ENCODE measurements around the gene WDHD1.
"Not testable (repeated sequence)": the region's sequence is repeated elsewhere in the genome, so short reads cannot be mapped to it uniquely, and the experiment has no call there.

The WDHD1 gene

DNA sequence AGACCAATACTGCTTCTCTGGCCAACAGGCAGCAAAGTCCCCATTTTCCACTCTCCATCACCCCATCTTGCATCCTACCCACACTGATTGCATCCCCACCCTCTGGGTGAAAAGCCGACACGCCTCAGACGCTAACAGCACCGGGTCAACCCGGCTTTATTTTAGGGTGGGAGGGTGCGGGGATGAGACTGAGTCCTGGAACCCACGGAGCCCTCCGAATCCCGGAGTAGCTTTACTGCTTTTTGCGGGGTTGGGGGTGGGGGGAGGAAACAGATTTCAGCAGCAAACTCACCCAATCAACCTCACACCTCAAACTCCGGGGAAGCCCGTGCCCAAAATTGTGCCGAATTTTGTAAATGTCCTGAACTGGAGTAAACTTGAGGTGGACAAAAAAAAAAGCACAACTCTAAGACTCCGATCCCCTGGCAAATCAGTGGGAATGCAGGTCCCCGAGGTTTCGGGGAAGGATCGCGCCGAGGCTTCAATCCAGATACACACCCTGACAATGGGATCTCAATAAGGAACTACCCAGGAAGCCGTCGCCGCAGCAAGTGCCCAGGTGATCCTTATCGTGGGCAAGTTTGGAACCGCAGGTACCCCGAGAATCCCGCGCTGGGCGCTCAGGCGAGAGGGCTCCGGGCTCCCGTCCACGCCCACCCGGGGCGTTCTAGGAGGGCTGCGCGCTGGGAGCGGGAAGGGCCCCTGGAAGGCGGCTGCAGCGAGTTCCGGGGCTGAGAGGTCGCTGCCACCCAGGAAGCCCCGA is 125.3 kb downstream of the WDHD1 start:
- H3K4me1 ChIP-seq (ENCODE audit: control insufficient read depth, insufficient read depth, low read length) = no peaks in the 10 kb centered on the region
- H3K4me3 ChIP-seq (ENCODE audit: low read depth, low read length) = peak overlapping the region; percentile 82
- H3K36me3 ChIP-seq (ENCODE audit: control insufficient read depth, insufficient read depth, low read length) = no peaks in the 10 kb centered on the region
- H3K9me3 ChIP-seq (ENCODE audit: control insufficient read depth, insufficient read depth, low read length) = no peaks in the 10 kb centered on the region
- no peak overlapping the region for H3K9ac ChIP-seq (ENCODE audit: low read depth, low read length)
- H3K27me3 ChIP-seq (ENCODE audit: control insufficient read depth, insufficient read depth, low read length) = peaks cover 18% of the 10 kb centered on the region

DNA sequence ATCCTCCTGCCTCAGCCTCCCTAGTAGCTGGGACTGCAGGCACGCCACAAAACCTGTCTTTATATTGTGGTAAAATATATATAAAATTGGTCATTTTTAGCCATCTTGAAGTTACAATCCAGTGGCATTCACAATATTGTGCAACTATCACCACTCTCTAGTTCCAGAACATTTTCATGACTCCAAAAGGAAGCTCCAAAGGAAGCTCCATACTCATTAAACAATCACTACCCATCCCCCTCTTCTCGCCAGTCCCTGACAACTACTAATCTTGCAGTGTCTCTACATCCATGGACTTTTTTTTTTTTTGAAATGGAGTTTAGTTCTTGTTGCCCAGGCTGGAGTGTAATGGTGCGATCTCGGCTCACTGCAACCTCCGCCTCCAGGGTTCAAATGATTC is 127.3 kb downstream of the WDHD1 start:
- H3K9ac ChIP-seq (ENCODE audit: low read depth, low read length) = no peak overlapping the region
- H3K27me3 ChIP-seq (ENCODE audit: control insufficient read depth, insufficient read depth, low read length) = peaks cover 16% of the 10 kb centered on the region
- no peaks in the 10 kb centered on the region for H3K4me1 ChIP-seq (ENCODE audit: control insufficient read depth, insufficient read depth, low read length)
- no peak overlapping the region for H3K4me3 ChIP-seq (ENCODE audit: low read depth, low read length)
- H3K9me3 ChIP-seq (ENCODE audit: control insufficient read depth, insufficient read depth, low read length) = no peaks in the 10 kb centered on the region
- H3K36me3 ChIP-seq (ENCODE audit: control insufficient read depth, insufficient read depth, low read length) = no peaks in the 10 kb centered on the region

DNA sequence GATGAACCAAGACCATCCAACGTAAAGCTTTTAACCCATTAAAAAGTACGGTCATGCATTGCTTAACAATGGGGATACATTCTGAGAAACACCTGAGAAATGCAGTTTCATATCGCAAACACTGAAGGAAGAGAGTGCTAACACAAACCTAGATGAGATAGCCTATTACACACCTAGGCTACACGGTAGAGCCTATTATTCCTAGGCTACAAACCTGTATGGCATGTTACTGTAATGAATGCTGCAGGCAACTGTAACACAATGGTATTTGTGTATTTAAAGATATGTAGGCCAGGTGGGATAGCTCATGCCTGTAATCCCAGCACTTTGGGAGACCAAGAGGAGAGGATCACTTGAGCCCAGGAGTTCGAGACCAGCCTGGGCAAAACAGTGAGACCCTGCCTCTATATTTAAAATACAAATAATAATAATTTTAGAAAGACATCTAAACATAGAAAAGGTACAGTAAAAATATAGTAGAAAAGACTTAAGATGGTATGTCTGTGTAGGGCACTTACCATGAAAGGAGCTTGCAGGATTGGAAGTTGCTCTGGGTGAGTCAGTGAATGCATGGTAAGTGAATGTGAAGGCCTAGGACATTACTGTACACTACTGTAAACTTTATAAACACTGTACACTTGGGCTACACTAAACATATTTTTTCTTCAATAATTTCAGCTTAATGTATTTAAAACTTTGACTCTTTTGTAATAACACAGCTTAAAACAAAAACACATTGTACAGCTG is 128.9 kb downstream of the WDHD1 start:
- H3K9ac ChIP-seq (ENCODE audit: low read depth, low read length); H3K36me3 ChIP-seq (ENCODE audit: control insufficient read depth, insufficient read depth, low read length); H3K4me1 ChIP-seq (ENCODE audit: control insufficient read depth, insufficient read depth, low read length); H3K9me3 ChIP-seq (ENCODE audit: control insufficient read depth, insufficient read depth, low read length); H3K4me3 ChIP-seq (ENCODE audit: low read depth, low read length): not testable (repeated sequence)
- H3K27me3 ChIP-seq (ENCODE audit: control insufficient read depth, insufficient read depth, low read length) = peaks cover 16% of the 10 kb centered on the region

DNA sequence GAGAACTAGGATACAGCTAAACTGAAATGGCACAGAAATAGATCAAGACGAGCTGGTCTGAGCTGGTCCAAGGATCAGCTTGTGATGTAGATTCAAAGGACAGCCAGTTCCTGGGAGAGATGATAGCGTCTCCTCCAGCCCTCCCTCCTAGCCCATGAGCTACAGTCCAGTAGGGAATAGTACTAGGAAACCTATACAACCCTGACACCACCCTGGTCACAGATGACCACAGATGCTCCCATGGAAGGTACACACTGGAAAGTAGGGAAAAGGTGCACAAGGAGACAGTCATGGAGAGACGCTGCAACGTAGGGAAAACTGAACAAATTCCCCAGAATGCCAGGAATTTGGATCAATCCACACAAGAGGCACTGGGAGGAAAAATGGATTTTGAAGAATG is 131.2 kb downstream of the WDHD1 start:
- H3K27me3 ChIP-seq (ENCODE audit: control insufficient read depth, insufficient read depth, low read length) = peaks cover 4% of the 10 kb centered on the region
- no peaks in the 10 kb centered on the region for H3K9me3 ChIP-seq (ENCODE audit: control insufficient read depth, insufficient read depth, low read length)
- H3K36me3 ChIP-seq (ENCODE audit: control insufficient read depth, insufficient read depth, low read length) = no peaks in the 10 kb centered on the region
- H3K4me3 ChIP-seq (ENCODE audit: low read depth, low read length) = no peak overlapping the region
- H3K4me1 ChIP-seq (ENCODE audit: control insufficient read depth, insufficient read depth, low read length) = no peaks in the 10 kb centered on the region
- no peak overlapping the region for H3K9ac ChIP-seq (ENCODE audit: low read depth, low read length)

DNA sequence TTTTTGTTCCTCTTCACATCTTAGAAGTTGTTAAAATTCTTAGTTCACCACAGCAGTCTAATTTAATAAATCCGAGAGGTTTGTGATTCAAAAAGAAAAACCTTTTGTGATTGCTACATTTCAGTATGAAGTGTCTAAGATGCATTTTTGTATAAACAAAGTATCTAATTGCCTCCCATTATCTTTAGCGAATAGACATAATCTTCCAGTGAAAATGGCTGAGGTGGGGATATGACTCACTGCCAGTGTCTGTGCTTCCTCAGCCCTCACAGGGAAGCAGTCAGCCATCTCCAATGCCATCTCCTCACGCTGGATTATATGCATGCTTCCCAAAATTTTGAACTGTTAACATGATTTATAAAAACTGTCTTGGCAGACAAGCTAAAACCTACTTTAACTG is 131.9 kb downstream of the WDHD1 start:
- Histone ChIP-seq H3K27me3 (ENCODE audit: control insufficient read depth, insufficient read depth, low read length) (no peaks in the 10 kb centered on the region), H3K9me3 (ENCODE audit: control insufficient read depth, insufficient read depth, low read length) (no peaks in the 10 kb centered on the region), H3K4me1 (ENCODE audit: control insufficient read depth, insufficient read depth, low read length) (no peaks in the 10 kb centered on the region), H3K9ac (ENCODE audit: low read depth, low read length) (no peak overlapping the region), H3K36me3 (ENCODE audit: control insufficient read depth, insufficient read depth, low read length) (no peaks in the 10 kb centered on the region), H3K4me3 (ENCODE audit: low read depth, low read length) (no peak overlapping the region)

DNA sequence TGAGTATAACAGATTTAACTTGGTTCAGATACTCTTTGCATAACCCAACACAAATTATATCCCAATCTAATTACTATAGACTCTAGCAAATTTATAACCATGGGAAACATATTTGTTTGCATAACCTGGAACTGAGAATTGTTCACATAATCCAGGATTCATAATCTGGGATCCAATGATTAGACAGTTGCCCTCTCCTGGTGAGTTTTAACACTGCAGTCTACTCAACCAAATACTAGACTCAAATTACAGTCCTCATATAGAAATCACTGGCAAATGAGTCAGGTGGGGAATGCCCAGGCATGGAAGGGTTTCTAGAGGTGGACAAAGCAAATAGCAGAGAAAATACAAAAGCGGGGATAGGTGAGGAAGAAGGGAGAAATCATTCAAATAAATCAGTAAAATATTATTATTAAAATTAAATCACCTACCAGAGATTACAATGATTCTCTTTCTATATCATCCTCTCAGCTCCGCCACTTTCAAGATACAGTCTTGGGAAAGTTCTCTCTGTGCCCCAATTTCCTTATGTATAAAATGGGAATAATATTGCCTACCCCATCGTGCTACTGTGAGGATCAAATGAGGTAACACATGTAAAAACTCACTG is 133.6 kb downstream of the WDHD1 start:
- Histone ChIP-seq H3K9me3 (ENCODE audit: control insufficient read depth, insufficient read depth, low read length) (no peaks in the 10 kb centered on the region), H3K36me3 (ENCODE audit: control insufficient read depth, insufficient read depth, low read length) (no peaks in the 10 kb centered on the region), H3K4me1 (ENCODE audit: control insufficient read depth, insufficient read depth, low read length) (peaks cover under 1% of the 10 kb centered on the region), H3K9ac (ENCODE audit: low read depth, low read length) (no peak overlapping the region), H3K4me3 (ENCODE audit: low read depth, low read length) (no peak overlapping the region), H3K27me3 (ENCODE audit: control insufficient read depth, insufficient read depth, low read length) (no peaks in the 10 kb centered on the region)

DNA sequence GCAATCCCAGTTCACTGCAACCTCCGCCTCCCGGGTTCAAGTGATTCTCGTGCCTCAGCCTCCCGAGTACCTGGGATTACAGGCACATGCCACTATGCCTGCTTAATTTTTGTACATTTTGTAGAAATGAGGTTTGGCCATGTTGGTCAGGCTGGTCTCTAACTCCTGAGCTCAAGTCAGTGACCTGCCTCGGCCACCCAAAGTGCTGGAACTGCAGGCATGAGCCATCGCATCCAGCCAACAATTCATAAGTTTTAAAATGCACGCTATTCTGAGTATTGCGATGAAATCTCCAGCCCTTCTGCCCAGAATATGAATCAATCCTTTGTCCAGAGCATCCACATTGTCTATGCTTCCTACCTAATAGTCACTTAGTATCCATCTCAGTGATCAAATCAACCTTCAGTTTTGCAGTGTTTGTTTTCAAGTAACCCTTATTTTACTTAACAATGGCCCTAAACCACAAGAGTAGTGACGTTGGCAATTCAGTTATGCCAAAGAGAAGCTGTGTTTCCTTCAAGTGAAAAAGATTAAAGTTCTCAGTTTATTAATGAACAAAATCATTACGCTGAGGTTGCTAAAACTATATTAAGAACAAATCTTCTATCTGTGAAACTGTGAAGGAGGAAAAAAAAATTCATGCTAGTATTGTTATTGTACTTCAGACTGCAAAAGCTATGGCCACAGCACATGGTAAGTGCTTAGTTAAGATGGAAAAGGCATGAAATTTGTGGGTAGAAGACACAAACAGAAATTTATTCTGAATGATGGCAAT is 135.2 kb downstream of the WDHD1 start:
- no peaks in the 10 kb centered on the region for H3K36me3 ChIP-seq (ENCODE audit: control insufficient read depth, insufficient read depth, low read length)
- no peaks in the 10 kb centered on the region for H3K27me3 ChIP-seq (ENCODE audit: control insufficient read depth, insufficient read depth, low read length)
- peaks cover 6% of the 10 kb centered on the region for H3K4me1 ChIP-seq (ENCODE audit: control insufficient read depth, insufficient read depth, low read length)

DNA sequence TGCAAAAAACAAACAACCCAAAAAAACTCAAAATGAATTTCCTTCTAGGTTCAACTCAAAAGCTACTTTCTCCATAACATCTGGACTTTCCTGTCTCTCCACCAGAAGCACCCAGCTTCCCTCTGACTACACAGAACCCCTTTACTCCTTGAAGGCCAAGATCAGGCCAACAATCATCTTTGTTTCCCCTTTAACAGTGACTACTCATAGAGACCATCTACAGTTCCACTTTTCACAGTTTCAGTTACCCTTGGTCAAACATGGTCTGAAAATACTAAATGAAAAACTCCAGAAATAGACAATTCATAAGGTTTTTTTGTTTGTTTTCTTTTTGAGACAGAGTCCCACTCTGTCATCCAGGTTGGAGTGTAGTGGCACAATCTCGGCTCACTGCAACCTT is 136.1 kb downstream of the WDHD1 start:
- Histone ChIP-seq H3K36me3 (ENCODE audit: control insufficient read depth, insufficient read depth, low read length) (no peaks in the 10 kb centered on the region), H3K27me3 (ENCODE audit: control insufficient read depth, insufficient read depth, low read length) (no peaks in the 10 kb centered on the region), H3K4me3 (ENCODE audit: low read depth, low read length) (no peak overlapping the region), H3K9me3 (ENCODE audit: control insufficient read depth, insufficient read depth, low read length) (no peaks in the 10 kb centered on the region), H3K9ac (ENCODE audit: low read depth, low read length) (no peak overlapping the region), H3K4me1 (ENCODE audit: control insufficient read depth, insufficient read depth, low read length) (peaks cover 6% of the 10 kb centered on the region)

More for the DNA sequence above, 135.2 kb downstream of the WDHD1 start:
- Histone ChIP-seq H3K4me3 (ENCODE audit: low read depth, low read length) (no peak overlapping the region), H3K9me3 (ENCODE audit: control insufficient read depth, insufficient read depth, low read length) (no peaks in the 10 kb centered on the region), H3K9ac (ENCODE audit: low read depth, low read length) (no peak overlapping the region)

DNA sequence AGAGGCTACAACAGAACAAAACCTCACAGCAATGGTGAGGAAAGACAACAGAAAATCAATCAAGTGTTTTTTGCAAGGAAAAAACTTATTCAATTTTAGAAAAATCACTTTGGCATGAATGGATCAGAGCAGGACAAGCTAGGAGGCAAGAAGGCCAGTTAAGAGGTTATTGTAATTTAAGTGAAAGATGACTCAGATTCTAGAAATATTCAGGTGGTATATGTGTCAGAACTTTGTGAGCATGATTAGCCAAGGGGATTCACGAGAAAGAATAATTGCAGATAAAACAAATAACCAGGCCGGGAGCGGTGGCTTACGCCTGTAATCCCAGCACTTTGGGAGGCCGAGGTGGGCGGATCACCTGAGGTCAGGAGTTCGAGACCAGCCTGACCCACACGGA is 137.0 kb downstream of the WDHD1 start:
- H3K9ac ChIP-seq (ENCODE audit: low read depth, low read length) = no peak overlapping the region
- no peaks in the 10 kb centered on the region for H3K27me3 ChIP-seq (ENCODE audit: control insufficient read depth, insufficient read depth, low read length)
- H3K4me1 ChIP-seq (ENCODE audit: control insufficient read depth, insufficient read depth, low read length) = peaks cover 6% of the 10 kb centered on the region
- no peaks in the 10 kb centered on the region for H3K36me3 ChIP-seq (ENCODE audit: control insufficient read depth, insufficient read depth, low read length)
- no peaks in the 10 kb centered on the region for H3K9me3 ChIP-seq (ENCODE audit: control insufficient read depth, insufficient read depth, low read length)
- H3K4me3 ChIP-seq (ENCODE audit: low read depth, low read length) = no peak overlapping the region
